Activated T-cell treated with anti-CD3 and anti-CD28 coated beads, Interleukin-2, amount 50 U/mL, for 24 hours (primary cell): ENCODE data around the gene CRB2.

Source experiments
- DNase-seq: peaks from one replicate; pipeline ENCODE4 v3.0.0-alpha.2; 2020
- H3K27ac Mint-ChIP-seq: 2 replicates; pipeline ENCODE4 v1.8.0; 2020; ENCODE audit warnings: mild to moderate bottlenecking, mixed read lengths
- H3K27me3 Mint-ChIP-seq: 2 replicates; pipeline ENCODE4 v1.8.0; 2020; ENCODE audit warnings: mixed read lengths
- H3K36me3 Mint-ChIP-seq: 2 replicates; pipeline ENCODE4 v1.8.0; 2020; ENCODE audit warnings: low read depth, mixed read lengths
- H3K4me1 Mint-ChIP-seq: 2 replicates; pipeline ENCODE4 v1.8.0; 2020; ENCODE audit warnings: low read depth, mixed read lengths
- H3K4me3 Mint-ChIP-seq: 2 replicates; pipeline ENCODE4 v1.8.0; 2020; ENCODE audit warnings: mild to moderate bottlenecking, moderate library complexity, mixed read lengths
- H3K9me3 Mint-ChIP-seq: 2 replicates; pipeline ENCODE4 v1.8.0; 2020; ENCODE audit warnings: mixed read lengths

CRB2 gene

GRCh38 chr9:123417289-123418051 lies 61.5 kb downstream of the CRB2 start:
- H3K4me1 Mint-ChIP-seq: no peaks in the 10 kb centered on the region
- no peak overlapping the region for H3K4me3 Mint-ChIP-seq
- H3K9me3 Mint-ChIP-seq: no peaks in the 10 kb centered on the region
- H3K27ac Mint-ChIP-seq: no peak overlapping the region
- no peak for DNase-seq
- H3K27me3 Mint-ChIP-seq: no peaks in the 10 kb centered on the region
- H3K36me3 Mint-ChIP-seq: peaks cover 16% of the 10 kb centered on the region

GRCh38 chr9:123418052-123418430 lies 62.0 kb downstream of the CRB2 start:
- Mint-ChIP-seq H3K36me3 (peaks cover 16% of the 10 kb centered on the region), H3K4me3 (no peak overlapping the region), H3K27ac (no peak overlapping the region), H3K4me1 (no peaks in the 10 kb centered on the region), H3K27me3 (no peaks in the 10 kb centered on the region), H3K9me3 (no peaks in the 10 kb centered on the region)
- no peak for DNase-seq

GRCh38 chr9:123418506-123418905 lies 62.5 kb downstream of the CRB2 start:
- no peak for DNase-seq
- no peaks in the 10 kb centered on the region for H3K27me3 Mint-ChIP-seq
- peaks cover 16% of the 10 kb centered on the region for H3K36me3 Mint-ChIP-seq
- H3K4me1 Mint-ChIP-seq: no peaks in the 10 kb centered on the region
- H3K4me3 Mint-ChIP-seq: no peak overlapping the region
- no peak overlapping the region for H3K27ac Mint-ChIP-seq
- no peaks in the 10 kb centered on the region for H3K9me3 Mint-ChIP-seq

DNA sequence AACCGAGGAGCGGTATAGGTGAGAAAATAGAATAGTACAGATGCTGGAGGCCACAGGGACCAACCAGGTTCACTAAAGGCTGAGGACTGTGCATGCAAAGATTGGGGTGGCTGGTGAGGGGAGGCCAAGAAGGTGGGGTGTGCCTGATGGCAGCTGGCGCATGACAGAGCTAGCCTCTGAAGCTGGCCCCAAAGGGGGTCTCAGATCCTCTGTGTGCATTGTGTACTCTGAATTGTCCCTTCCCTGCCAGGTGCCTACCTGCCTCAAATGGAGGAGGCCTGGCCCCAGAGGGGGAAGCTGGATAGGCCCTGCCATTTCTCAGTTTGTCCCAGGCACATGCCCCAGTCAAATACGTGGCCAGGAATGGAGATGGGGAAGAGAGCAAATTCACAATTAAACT lies 63.1 kb downstream of the CRB2 start:
- H3K9me3 Mint-ChIP-seq: no peaks in the 10 kb centered on the region
- H3K27ac Mint-ChIP-seq: no peak overlapping the region
- H3K4me3 Mint-ChIP-seq: no peak overlapping the region
- no peaks in the 10 kb centered on the region for H3K27me3 Mint-ChIP-seq
- no peaks in the 10 kb centered on the region for H3K4me1 Mint-ChIP-seq
- DNase-seq: no peak
- H3K36me3 Mint-ChIP-seq: peaks cover 16% of the 10 kb centered on the region

DNA sequence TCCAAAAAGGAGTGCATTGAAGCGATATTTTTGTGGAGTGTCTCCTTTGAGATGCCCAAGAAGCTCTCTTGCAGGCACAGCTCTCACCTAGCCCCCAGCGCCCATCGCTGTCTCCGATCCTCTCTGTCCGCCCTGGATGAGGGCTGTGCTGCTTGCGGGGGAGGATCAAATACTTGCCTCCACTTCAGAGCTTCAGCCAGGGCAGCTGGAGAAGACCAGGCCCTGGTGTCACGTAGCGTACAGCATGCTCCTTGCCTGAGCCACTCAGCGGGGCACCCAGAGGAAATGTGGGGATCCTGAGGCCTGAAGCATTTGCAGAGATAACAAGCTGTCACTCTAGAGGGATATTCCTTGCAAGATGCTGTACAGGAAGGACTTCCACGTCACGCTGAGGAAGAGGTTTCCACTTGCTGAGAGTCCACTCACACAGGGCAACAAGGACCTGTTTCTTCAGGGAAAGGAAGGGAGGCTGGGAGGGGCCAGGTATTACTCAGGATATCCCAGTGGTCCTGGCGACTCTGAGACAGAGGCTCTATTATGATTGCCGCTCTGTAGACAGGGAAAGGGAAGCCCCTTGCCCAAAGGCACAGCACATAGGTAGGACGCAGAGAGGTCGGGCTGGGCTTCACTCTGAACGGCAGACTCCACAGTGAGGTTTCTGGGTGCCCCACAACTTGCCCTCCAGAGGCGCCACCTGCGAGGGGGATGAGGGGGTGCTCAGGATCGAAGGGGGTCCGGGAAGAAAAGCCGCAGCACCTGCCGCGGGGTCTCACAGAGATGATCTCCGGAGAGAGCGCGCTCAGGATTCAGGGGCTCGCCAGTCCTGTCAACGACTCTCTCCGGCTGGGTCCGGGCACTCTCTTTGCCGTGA lies 64.0 kb downstream of the CRB2 start:
- no peaks in the 10 kb centered on the region for H3K4me1 Mint-ChIP-seq
- no peaks in the 10 kb centered on the region for H3K27me3 Mint-ChIP-seq

GRCh38 chr9:123420592-123421111 lies 64.7 kb downstream of the CRB2 start:
- H3K27ac Mint-ChIP-seq: no peak overlapping the region
- H3K9me3 Mint-ChIP-seq: no peaks in the 10 kb centered on the region
- peaks cover 20% of the 10 kb centered on the region for H3K36me3 Mint-ChIP-seq
- DNase-seq: peak; percentile 12
- no peaks in the 10 kb centered on the region for H3K27me3 Mint-ChIP-seq
- H3K4me1 Mint-ChIP-seq: no peaks in the 10 kb centered on the region
- H3K4me3 Mint-ChIP-seq: no peak overlapping the region

More for the DNA sequence above, 64.0 kb downstream of the CRB2 start:
- H3K9me3 Mint-ChIP-seq: no peaks in the 10 kb centered on the region
- no peak for DNase-seq
- H3K36me3 Mint-ChIP-seq: peaks cover 20% of the 10 kb centered on the region
- no peak overlapping the region for H3K27ac Mint-ChIP-seq
- H3K4me3 Mint-ChIP-seq: no peak overlapping the region

- H3K4me1 Mint-ChIP-seq: no peaks in the 10 kb centered on the region
- no peak overlapping the region for H3K27ac Mint-ChIP-seq
- H3K4me3 Mint-ChIP-seq: no peak overlapping the region
- H3K9me3 Mint-ChIP-seq: no peaks in the 10 kb centered on the region
- DNase-seq: peak; percentile 5
- H3K36me3 Mint-ChIP-seq: peaks cover 23% of the 10 kb centered on the region
- no peaks in the 10 kb centered on the region for H3K27me3 Mint-ChIP-seq
Measured at GRCh38 chr9:123421186-123421585, 65.2 kb downstream of the CRB2 start.

- DNase-seq: peak; percentile 15
- Mint-ChIP-seq H3K36me3 (peaks cover 21% of the 10 kb centered on the region), H3K4me1 (no peaks in the 10 kb centered on the region), H3K27me3 (no peaks in the 10 kb centered on the region), H3K9me3 (no peaks in the 10 kb centered on the region), H3K4me3 (no peak overlapping the region), H3K27ac (no peak overlapping the region)
Measured at GRCh38 chr9:123421801-123422455, 65.9 kb downstream of the CRB2 start.

GRCh38 chr9:123422635-123423310 lies 66.8 kb downstream of the CRB2 start:
- Mint-ChIP-seq H3K36me3 (peaks cover 26% of the 10 kb centered on the region), H3K4me1 (no peaks in the 10 kb centered on the region), H3K27ac (no peak overlapping the region), H3K4me3 (no peak overlapping the region), H3K9me3 (no peaks in the 10 kb centered on the region), H3K27me3 (no peaks in the 10 kb centered on the region)
- no peak for DNase-seq

DNA sequence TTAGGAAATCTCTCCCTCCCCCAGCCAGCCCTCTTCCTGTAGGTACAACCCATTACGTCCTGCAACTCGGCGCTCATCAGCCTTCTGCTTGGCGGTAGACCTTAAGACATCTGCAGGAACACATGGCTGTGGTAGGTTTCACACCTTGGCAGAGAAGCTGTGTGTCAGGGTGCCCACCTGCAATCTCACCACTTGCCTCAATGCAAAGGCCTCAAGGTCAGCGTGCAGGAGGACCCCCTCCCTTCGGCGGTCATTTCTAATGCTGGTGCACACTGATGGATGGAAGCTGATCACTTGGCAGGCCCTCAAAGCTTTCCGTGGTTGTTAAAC lies 67.3 kb downstream of the CRB2 start:
- Mint-ChIP-seq H3K4me1 (no peaks in the 10 kb centered on the region), H3K27me3 (no peaks in the 10 kb centered on the region), H3K27ac (no peak overlapping the region), H3K4me3 (no peak overlapping the region), H3K9me3 (no peaks in the 10 kb centered on the region), H3K36me3 (peaks cover 24% of the 10 kb centered on the region)
- peak; percentile 17 for DNase-seq

DNA sequence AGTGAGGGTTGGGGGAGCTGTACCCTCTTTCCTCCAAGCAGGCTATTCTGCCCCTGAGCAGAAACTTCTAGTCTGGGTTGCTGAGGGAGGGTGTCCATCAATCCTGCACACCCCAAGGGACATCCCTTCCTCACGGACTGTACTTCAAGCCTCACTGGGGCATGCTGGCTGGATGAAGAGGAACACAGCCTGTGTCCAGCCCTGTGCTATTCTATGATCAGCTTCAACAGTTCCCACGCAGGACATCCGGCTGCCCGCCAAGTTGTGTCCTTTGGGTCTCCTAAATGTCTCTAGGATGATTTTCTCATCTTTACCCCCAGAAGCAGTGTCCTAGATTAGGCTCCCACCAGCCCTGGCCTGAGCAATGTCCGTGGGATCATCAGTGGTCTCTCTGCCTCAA lies 68.1 kb downstream of the CRB2 start:
- Mint-ChIP-seq H3K4me3 (no peak overlapping the region), H3K27me3 (no peaks in the 10 kb centered on the region), H3K36me3 (peaks cover 26% of the 10 kb centered on the region), H3K27ac (no peak overlapping the region), H3K9me3 (no peaks in the 10 kb centered on the region), H3K4me1 (no peaks in the 10 kb centered on the region)
- DNase-seq: no peak

GRCh38 chr9:123424552-123425225 lies 68.7 kb downstream of the CRB2 start:
- no peaks in the 10 kb centered on the region for H3K27me3 Mint-ChIP-seq
- H3K4me1 Mint-ChIP-seq: no peaks in the 10 kb centered on the region
- no peak for DNase-seq
- no peak overlapping the region for H3K27ac Mint-ChIP-seq
- H3K9me3 Mint-ChIP-seq: no peaks in the 10 kb centered on the region
- peaks cover 26% of the 10 kb centered on the region for H3K36me3 Mint-ChIP-seq
- H3K4me3 Mint-ChIP-seq: no peak overlapping the region

- Mint-ChIP-seq H3K27me3 (no peaks in the 10 kb centered on the region), H3K36me3 (peaks cover 28% of the 10 kb centered on the region), H3K9me3 (no peaks in the 10 kb centered on the region), H3K4me3 (no peak overlapping the region), H3K4me1 (no peaks in the 10 kb centered on the region), H3K27ac (no peak overlapping the region)
- no peak for DNase-seq
Measured at GRCh38 chr9:123425261-123425821, 69.3 kb downstream of the CRB2 start.
